Activated T-helper 17 cell treated with anti-CD3 and anti-CD28 coated beads, Interleukin-2, amount 50 U/mL, for 72 hours (primary cell): ENCODE measurements around the gene ARL17B. TPM values are rescaled to one million over a fixed set of nuclear protein-coding genes. Genes with fewer than 3 reads are reported as not detected.
"Not testable (repeated sequence)": the region's sequence is repeated elsewhere in the genome, so short reads cannot be mapped to it uniquely, and the experiment has no call there.

Experiments used
- ATAC-seq: fragments of 150-1000 bp; cut with Tn5 transposase; replicated peaks from 2 replicates; pipeline ENCODE4 v1.10.0; 2021; ENCODE audit warnings: mild to moderate bottlenecking, moderate library complexity
- H3K27ac Mint-ChIP-seq: one replicate; pipeline ENCODE4 v1.8.0; 2022; ENCODE audit warnings: mixed read lengths
- H3K27me3 Mint-ChIP-seq: one replicate; pipeline ENCODE4 v1.8.0; 2022; ENCODE audit warnings: mixed read lengths
- H3K36me3 Mint-ChIP-seq: one replicate; pipeline ENCODE4 v1.8.0; 2022; ENCODE audit warnings: low read depth, mild to moderate bottlenecking, mixed read lengths
- H3K4me1 Mint-ChIP-seq: one replicate; pipeline ENCODE4 v1.8.0; 2022; ENCODE audit warnings: mixed read lengths
- H3K4me3 Mint-ChIP-seq: one replicate; pipeline ENCODE4 v1.8.0; 2022; ENCODE audit warnings: mild to moderate bottlenecking, mixed read lengths
- H3K9me3 Mint-ChIP-seq: one replicate; pipeline ENCODE4 v1.8.0; 2022; ENCODE audit warnings: mixed read lengths
- total RNA-seq, 2 donors: library from RNA; stranded (reverse); gene quantifications; one replicate each; pipeline ENCODE4 v1.2.3, GENCODE V29; 2022

ARL17B gene
- 10 to 100 TPM; 21.6 to 22.3 TPM for total RNA-seq

GRCh38 chr17:46361755-46362154 lies at the start of gene ARL17B:
Gene ARL17B, minus strand, starts transcription at chr17:46361766. Its CDS starts 3,369 bp downstream, at chr17:46358397.
- not testable (repeated sequence) for H3K9me3 Mint-ChIP-seq, H3K4me1 Mint-ChIP-seq, H3K27ac Mint-ChIP-seq, H3K36me3 Mint-ChIP-seq, H3K27me3 Mint-ChIP-seq, H3K4me3 Mint-ChIP-seq
- ATAC-seq, result peak; percentile 99

- not testable (repeated sequence) for H3K27me3 Mint-ChIP-seq, H3K4me1 Mint-ChIP-seq, H3K4me3 Mint-ChIP-seq, ATAC-seq, H3K9me3 Mint-ChIP-seq, H3K27ac Mint-ChIP-seq, H3K36me3 Mint-ChIP-seq
These were observed 48.3 kb upstream of the ARL17B start for GRCh38 chr17:46409864-46410263.

- not testable (repeated sequence) for H3K27me3 Mint-ChIP-seq, H3K4me3 Mint-ChIP-seq, ATAC-seq, H3K27ac Mint-ChIP-seq, H3K36me3 Mint-ChIP-seq, H3K9me3 Mint-ChIP-seq, H3K4me1 Mint-ChIP-seq
These were observed 45.6 kb upstream of the ARL17B start for GRCh38 chr17:46407155-46407554.

GRCh38 chr17:46401033-46401787 lies 39.6 kb upstream of the ARL17B start:
- not testable (repeated sequence) for ATAC-seq, H3K9me3 Mint-ChIP-seq, H3K27me3 Mint-ChIP-seq, H3K4me1 Mint-ChIP-seq, H3K4me3 Mint-ChIP-seq, H3K36me3 Mint-ChIP-seq, H3K27ac Mint-ChIP-seq

- not testable (repeated sequence) for H3K4me1 Mint-ChIP-seq, H3K4me3 Mint-ChIP-seq, H3K36me3 Mint-ChIP-seq, H3K9me3 Mint-ChIP-seq, H3K27ac Mint-ChIP-seq, ATAC-seq, H3K27me3 Mint-ChIP-seq
These were observed 39.0 kb upstream of the ARL17B start for GRCh38 chr17:46400543-46400942.

- not testable (repeated sequence) for H3K9me3 Mint-ChIP-seq, H3K36me3 Mint-ChIP-seq, H3K4me1 Mint-ChIP-seq, ATAC-seq, H3K4me3 Mint-ChIP-seq, H3K27me3 Mint-ChIP-seq, H3K27ac Mint-ChIP-seq
These were observed 38.4 kb upstream of the ARL17B start for GRCh38 chr17:46399993-46400392.

- not testable (repeated sequence) for H3K27me3 Mint-ChIP-seq, H3K4me1 Mint-ChIP-seq, H3K27ac Mint-ChIP-seq, H3K4me3 Mint-ChIP-seq, H3K9me3 Mint-ChIP-seq, H3K36me3 Mint-ChIP-seq
- peak; percentile 70 for ATAC-seq
These were observed 34.7 kb upstream of the ARL17B start for GRCh38 chr17:46396292-46396691.

- ATAC-seq, H3K27me3 Mint-ChIP-seq, H3K36me3 Mint-ChIP-seq, H3K4me1 Mint-ChIP-seq, H3K4me3 Mint-ChIP-seq, H3K9me3 Mint-ChIP-seq, H3K27ac Mint-ChIP-seq: not testable (repeated sequence)
These were observed 32.1 kb upstream of the ARL17B start for GRCh38 chr17:46393702-46394101.

GRCh38 chr17:46385491-46385890 lies 23.9 kb upstream of the ARL17B start:
- peak; percentile 37 for ATAC-seq
- not testable (repeated sequence) for H3K4me1 Mint-ChIP-seq, H3K36me3 Mint-ChIP-seq, H3K9me3 Mint-ChIP-seq, H3K4me3 Mint-ChIP-seq, H3K27ac Mint-ChIP-seq, H3K27me3 Mint-ChIP-seq

GRCh38 chr17:46383118-46383517 lies 21.6 kb upstream of the ARL17B start:
- H3K27me3 Mint-ChIP-seq, H3K36me3 Mint-ChIP-seq, H3K27ac Mint-ChIP-seq, H3K9me3 Mint-ChIP-seq, H3K4me3 Mint-ChIP-seq, H3K4me1 Mint-ChIP-seq: not testable (repeated sequence)
- ATAC-seq, result peak; percentile 92

- H3K36me3 Mint-ChIP-seq, H3K27me3 Mint-ChIP-seq, H3K27ac Mint-ChIP-seq, H3K9me3 Mint-ChIP-seq, H3K4me3 Mint-ChIP-seq, H3K4me1 Mint-ChIP-seq: not testable (repeated sequence)
- ATAC-seq, result peak; percentile 66
These were observed 11.9 kb upstream of the ARL17B start for GRCh38 chr17:46373418-46373817.

GRCh38 chr17:46372236-46373229 lies 11.0 kb upstream of the ARL17B start:
- not testable (repeated sequence) for H3K4me3 Mint-ChIP-seq, H3K4me1 Mint-ChIP-seq, H3K27me3 Mint-ChIP-seq, H3K9me3 Mint-ChIP-seq, H3K27ac Mint-ChIP-seq, H3K36me3 Mint-ChIP-seq
- ATAC-seq, result peak; percentile 86

- not testable (repeated sequence) for ATAC-seq, H3K9me3 Mint-ChIP-seq, H3K4me1 Mint-ChIP-seq, H3K27me3 Mint-ChIP-seq, H3K36me3 Mint-ChIP-seq, H3K27ac Mint-ChIP-seq, H3K4me3 Mint-ChIP-seq
These were observed 6.0 kb upstream of the ARL17B start for GRCh38 chr17:46367520-46367919.

GRCh38 chr17:46361145-46361735 lies 326 bp downstream of the ARL17B start:
- H3K36me3 Mint-ChIP-seq, H3K4me1 Mint-ChIP-seq, H3K9me3 Mint-ChIP-seq, H3K27me3 Mint-ChIP-seq, H3K4me3 Mint-ChIP-seq, H3K27ac Mint-ChIP-seq: not testable (repeated sequence)
- peak; percentile 65 for ATAC-seq

GRCh38 chr17:46353856-46354255 lies 7.7 kb downstream of the ARL17B start:
- not testable (repeated sequence) for H3K27me3 Mint-ChIP-seq, H3K27ac Mint-ChIP-seq, ATAC-seq, H3K9me3 Mint-ChIP-seq, H3K4me1 Mint-ChIP-seq, H3K4me3 Mint-ChIP-seq, H3K36me3 Mint-ChIP-seq
